CD4-positive, alpha-beta T cell treated with Interleukin-6 at 100 ng/mL for 8 hours (primary cell): ENCODE measurements around the gene CLDN6.

ENCODE experiments used
- DNase-seq: peaks from one replicate; pipeline ENCODE4 v3.0.0-alpha.2; 2020; ENCODE audit warnings: mixed read lengths, low spot score

CLDN6 gene

DNA sequence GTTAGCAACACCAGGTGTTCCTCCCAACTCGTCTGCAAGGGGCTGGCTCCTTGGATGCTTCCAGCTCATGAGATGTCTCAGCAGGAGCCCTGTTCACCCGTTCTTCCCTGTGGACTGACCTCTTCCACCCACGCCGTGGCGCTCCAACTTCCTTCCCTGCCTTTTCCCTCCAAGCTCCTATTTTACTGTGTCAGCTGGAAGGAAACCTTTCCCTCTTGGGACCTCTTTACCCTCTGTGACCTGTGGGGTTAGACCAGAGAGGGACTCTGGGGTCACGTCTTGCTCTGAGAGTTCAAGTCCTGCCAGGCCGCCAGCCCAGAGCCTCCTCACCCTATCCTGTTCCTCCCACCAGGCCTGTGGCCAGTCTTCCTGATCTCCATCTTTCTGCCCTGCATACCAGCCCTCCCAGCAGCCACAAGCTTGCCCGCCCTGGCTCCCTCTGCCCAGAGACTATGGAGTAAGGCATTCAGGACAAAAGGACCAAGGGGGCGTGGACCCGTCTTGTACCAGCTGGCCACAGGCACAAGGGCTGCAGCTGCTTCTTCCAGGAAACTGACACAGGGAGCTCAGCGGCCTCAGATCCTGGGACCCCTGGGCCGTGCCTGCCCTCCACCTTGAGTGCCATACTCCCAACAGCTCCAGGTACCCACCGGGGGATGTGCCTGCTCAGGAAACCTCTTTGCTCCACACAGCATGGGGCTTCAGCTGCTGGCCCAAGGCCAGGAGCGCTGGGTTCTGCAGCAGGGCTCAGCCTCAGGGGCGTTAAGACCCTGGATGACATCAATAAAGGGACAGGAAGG is 45.8 kb downstream of the CLDN6 start:
- DNase-seq: no peak

DNA sequence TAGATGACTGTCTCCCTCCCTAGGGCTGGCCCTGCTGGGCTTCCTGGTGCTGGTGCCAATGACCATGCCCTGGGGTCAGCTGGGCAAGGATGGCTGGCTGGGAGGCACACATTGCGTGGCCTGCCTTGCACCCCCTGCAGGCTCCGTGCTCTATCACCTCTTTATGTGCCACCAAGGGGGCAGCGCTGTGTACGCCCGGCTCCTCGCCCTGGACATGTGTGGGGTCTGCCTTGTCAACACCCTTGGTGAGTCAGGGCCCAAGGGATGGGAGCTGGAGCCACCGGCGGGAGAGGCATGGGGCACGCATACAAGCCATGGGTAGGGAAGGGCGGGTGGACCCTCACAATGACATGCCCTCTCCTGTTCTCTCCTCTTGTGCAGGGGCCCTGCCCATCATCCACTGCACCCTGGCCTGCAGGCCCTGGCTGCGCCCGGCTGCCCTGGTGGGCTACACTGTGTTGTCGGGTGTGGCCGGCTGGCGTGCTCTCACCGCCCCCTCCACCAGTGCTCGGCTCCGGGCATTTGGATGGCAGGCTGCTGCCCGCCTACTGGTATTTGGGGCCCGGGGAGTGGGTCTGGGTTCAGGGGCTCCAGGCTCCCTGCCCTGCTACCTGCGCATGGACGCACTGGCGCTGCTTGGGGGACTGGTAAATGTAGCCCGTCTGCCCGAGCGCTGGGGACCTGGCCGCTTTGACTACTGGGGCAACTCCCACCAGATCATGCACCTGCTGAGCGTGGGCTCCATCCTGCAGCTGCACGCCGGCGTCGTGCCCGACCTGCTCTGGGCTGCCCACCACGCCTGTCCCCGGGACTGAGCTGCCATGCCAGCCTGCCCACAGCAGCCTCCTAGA is 46.6 kb downstream of the CLDN6 start:
- no peak for DNase-seq

GRCh38 chr16:2970563-2970962 is 47.4 kb downstream of the CLDN6 start:
- no peak for DNase-seq

DNA sequence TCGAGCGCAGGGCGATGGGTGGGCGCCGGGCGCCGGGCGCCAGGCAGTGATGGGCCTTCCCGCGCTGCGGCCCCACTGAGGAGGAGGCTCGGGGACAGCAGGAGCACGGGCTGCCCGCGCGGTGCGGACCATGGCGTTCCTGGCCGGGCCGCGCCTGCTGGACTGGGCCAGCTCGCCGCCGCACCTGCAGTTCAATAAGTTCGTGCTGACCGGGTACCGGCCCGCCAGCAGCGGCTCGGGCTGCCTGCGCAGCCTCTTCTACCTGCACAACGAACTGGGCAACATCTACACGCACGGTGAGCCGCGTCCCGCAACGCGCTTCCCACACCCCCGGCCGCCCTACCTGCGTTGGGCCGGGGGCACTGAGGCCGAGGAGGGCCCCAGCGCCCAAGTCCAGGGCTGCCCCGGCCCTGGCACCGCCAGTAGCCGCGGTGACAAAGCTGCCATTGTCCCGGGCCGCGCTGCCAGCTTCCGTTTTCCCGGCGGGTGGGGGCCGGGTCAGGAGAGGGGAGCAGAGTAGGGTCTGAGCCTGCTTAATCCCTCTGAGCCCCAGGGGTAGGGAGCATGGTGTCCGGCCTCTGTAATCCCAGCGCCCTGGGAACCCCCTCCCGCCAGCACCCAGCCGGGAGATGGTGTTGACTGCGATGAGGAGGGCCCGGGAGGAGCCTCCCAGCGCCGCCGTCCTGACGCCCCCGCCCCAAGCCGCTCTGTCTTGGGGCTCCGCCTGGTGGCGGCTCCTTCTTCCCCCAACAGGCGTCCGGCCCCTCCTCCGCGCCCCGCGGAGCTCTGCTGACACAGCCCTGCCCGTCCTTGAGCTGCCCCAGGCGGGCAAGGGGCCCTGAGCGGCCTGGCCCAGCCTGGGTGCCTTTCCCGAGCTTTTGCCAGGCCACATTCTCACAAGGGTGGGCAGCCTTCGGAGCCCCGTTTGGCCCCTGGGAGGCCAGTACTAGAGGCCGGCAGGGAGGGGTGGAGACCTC is 48.1 kb downstream of the CLDN6 start:
- peak; percentile 43 for DNase-seq

GRCh38 chr16:2968738-2969544 is 49.0 kb downstream of the CLDN6 start, which contains the start of gene PAQR4:
TSS of gene PAQR4 (plus strand) at chr16:2969348. CDS start at chr16:2969675, 327 bp downstream.
- peak; percentile 68 for DNase-seq

DNA sequence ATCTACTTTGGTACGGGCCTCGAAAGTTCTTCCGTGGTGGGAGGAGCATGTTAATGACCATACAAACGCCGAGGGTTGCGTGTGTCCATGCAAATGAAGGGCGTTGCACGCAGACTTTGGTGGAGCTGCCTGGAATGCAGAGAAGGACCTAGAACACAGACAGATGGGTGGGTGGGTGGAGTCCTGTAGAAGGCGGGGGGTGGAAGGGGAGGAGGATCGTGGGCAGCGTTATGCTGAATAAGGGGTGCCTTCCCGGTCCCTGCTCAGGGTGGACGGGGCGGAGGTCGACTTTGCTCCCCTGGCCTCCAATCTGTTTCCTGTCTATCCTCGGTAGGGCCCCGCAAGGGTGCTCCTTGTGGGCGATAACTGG is 49.6 kb downstream of the CLDN6 start:
- DNase-seq: no peak

- DNase-seq: no peak
These were observed 50.2 kb downstream of the CLDN6 start for GRCh38 chr16:2967721-2968161.

DNA sequence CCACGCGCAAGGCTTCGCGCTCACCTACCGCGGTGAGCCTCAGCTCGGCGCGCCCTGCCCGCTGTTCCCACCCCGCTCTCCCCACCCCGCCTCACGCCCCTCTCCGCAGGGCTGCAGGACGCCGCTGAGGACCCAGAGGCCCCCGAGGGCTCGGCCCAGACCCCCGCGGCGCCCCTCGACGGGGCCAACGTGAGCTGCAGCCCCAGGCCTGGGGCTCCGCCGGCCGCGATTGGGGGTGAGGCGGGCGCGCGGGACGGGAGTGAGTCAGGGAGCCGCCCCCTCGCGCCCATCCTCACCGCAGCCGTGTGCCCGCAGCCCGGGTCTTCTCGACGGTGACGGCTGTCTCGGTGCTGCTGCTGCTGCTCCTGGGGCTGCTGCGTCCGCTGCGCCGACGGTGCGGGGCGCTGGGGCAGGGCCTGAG is 50.8 kb downstream of the CLDN6 start:
- DNase-seq: no peak

DNA sequence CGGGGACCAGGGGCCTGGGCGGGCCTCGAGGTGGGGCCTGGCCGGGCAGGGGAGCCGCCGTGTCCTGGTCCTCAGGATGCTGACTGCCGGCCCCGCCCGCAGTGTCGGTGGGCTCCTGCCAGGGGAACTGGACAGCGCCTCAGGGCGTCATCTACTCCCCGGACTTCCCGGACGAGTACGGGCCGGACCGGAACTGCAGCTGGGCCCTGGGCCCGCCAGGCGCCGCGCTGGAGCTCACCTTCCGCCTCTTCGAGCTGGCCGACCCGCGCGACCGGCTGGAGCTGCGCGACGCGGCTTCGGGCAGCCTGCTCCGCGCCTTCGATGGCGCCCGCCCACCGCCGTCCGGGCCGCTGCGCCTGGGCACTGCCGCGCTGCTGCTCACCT is 51.2 kb downstream of the CLDN6 start:
- DNase-seq: no peak

GRCh38 chr16:2966043-2966807 is 51.8 kb downstream of the CLDN6 start:
- no peak for DNase-seq
